Measurements from ENCODE around the gene FBXW5. TPM values are rescaled to one million over a fixed set of nuclear protein-coding genes. Genes with fewer than 3 reads are reported as not detected.

The FBXW5 gene
- total RNA-seq, 1 experiment from 2014 or later, result 72.6 TPM

GRCh38 chr9:136928591-136928990 is 15.9 kb downstream of the FBXW5 start:
- Histone ChIP-seq H3K9me3 (ENCODE audit: control insufficient read depth, insufficient read depth, low read depth, low read length) (no peaks in the 10 kb centered on the region), H3K27me3 (ENCODE audit: control insufficient read depth, insufficient read depth, low read length) (no peaks in the 10 kb centered on the region), H3K27ac (ENCODE audit: low read length) (no peak overlapping the region), H3K4me3 (ENCODE audit: low read depth in 2 of 2, low read length in 2 of 2) (no peak overlapping the region), H3K4me1 (ENCODE audit: control insufficient read depth, insufficient read depth, low read length) (no peaks in the 10 kb centered on the region), H3K36me3 (ENCODE audit: control insufficient read depth, insufficient read depth, low read length) (peaks cover 4% of the 10 kb centered on the region)
- intact Hi-C loops (cut with micrococcal nuclease; ENCODE audit: unreplicated experiment) (no loop called here), in situ Hi-C loops (cut with HindIII; ENCODE audit: low pct_unique_long_range_greater_than_20kb, low sequenced_read_pairs) (no loop called here)
- POLR2A ChIA-PET, result no interaction called here
- ATAC-seq, result peak; percentile 23; the same call in 1 of the 2 replicates
- TF ChIP-seq REST (IDR thresholded peaks at IDR 0.05; ENCODE audit: insufficient read depth in 1 of 2, low read depth in 2 of 2, low read length in 1 of 2) (no peak), CTCF (IDR thresholded peaks at IDR 0.05) (no peak), TCF7L2 (IDR thresholded peaks at IDR 0.05; ENCODE audit: low read depth, low read length) (no peak), POLR2AphosphoS5 (IDR thresholded peaks at IDR 0.05; ENCODE audit: low read depth, low read length) (no peak), SIN3A (IDR thresholded peaks at IDR 0.05; ENCODE audit: borderline replicate concordance, insufficient read depth, low read depth, low read length) (no peak)
- DNase-seq (ENCODE audit: low read depth, low spot score), result no peak
- no TSS peak for BruUV-seq (replicated peaks)
- CTCF ChIA-PET, result no interaction called here

- Histone ChIP-seq H3K27me3 (ENCODE audit: control insufficient read depth, insufficient read depth, low read length) (no peaks in the 10 kb centered on the region), H3K4me3 (ENCODE audit: low read depth in 2 of 2, low read length in 2 of 2) (no peak overlapping the region), H3K9me3 (ENCODE audit: control insufficient read depth, insufficient read depth, low read depth, low read length) (no peaks in the 10 kb centered on the region), H3K27ac (ENCODE audit: low read length) (no peak overlapping the region), H3K4me1 (ENCODE audit: control insufficient read depth, insufficient read depth, low read length) (no peaks in the 10 kb centered on the region), H3K36me3 (ENCODE audit: control insufficient read depth, insufficient read depth, low read length) (peaks cover 5% of the 10 kb centered on the region)
- DNase-seq (ENCODE audit: low read depth, low spot score) (no peak), ATAC-seq (no peak)
- intact Hi-C loops (cut with micrococcal nuclease; ENCODE audit: unreplicated experiment), result no loop called here
- BruUV-seq (replicated peaks), result TSS peak; percentile 61
- in situ Hi-C loops (cut with HindIII; ENCODE audit: low pct_unique_long_range_greater_than_20kb, low sequenced_read_pairs), result no loop called here
- ChIA-PET CTCF (no interaction called here), POLR2A (no interaction called here)
- TF ChIP-seq POLR2AphosphoS5 (IDR thresholded peaks at IDR 0.05; ENCODE audit: low read depth, low read length), result no peak
- no peak for TF ChIP-seq TCF7L2 (IDR thresholded peaks at IDR 0.05; ENCODE audit: low read depth, low read length)
- TF ChIP-seq REST (IDR thresholded peaks at IDR 0.05; ENCODE audit: insufficient read depth in 1 of 2, low read depth in 2 of 2, low read length in 1 of 2), result no peak
Measured at GRCh38 chr9:136927343-136928271, 16.9 kb downstream of the FBXW5 start.
